Activated naive CD8-positive, alpha-beta T cell treated with anti-CD3 and anti-CD28 coated beads, Interleukin-2, amount 50 U/mL, for 24 hours (primary cell): ENCODE data around the gene EML1.

Source experiments
- ATAC-seq: fragments of 150-1000 bp; cut with Tn5 transposase; one replicate; pipeline ENCODE4 v1.10.0; 2021
- DNase-seq: peaks from one replicate; pipeline ENCODE4 v3.0.0; 2021
- H3K27ac Mint-ChIP-seq: one replicate; pipeline ENCODE4 v1.8.0; 2021; ENCODE audit warnings: mild to moderate bottlenecking, mixed read lengths
- H3K27me3 Mint-ChIP-seq: one replicate; pipeline ENCODE4 v1.8.0; 2021; ENCODE audit warnings: mixed read lengths
- H3K36me3 Mint-ChIP-seq: one replicate; pipeline ENCODE4 v1.8.0; 2021; ENCODE audit warnings: low read depth, mixed read lengths
- H3K4me1 Mint-ChIP-seq: one replicate; pipeline ENCODE4 v1.8.0; 2021; ENCODE audit warnings: mixed read lengths
- H3K4me3 Mint-ChIP-seq: one replicate; pipeline ENCODE4 v1.8.0; 2021; ENCODE audit warnings: mild to moderate bottlenecking, moderate library complexity, mixed read lengths
- H3K9me3 Mint-ChIP-seq: one replicate; pipeline ENCODE4 v1.8.0; 2021; ENCODE audit warnings: mixed read lengths

Gene EML1

GRCh38 chr14:99764222-99764706 lies 28.9 kb upstream of the EML1 start:
- Mint-ChIP-seq H3K9me3 (no peaks in the 10 kb centered on the region), H3K4me3 (no peak overlapping the region), H3K36me3 (no peaks in the 10 kb centered on the region), H3K4me1 (no peaks in the 10 kb centered on the region), H3K27ac (no peak overlapping the region), H3K27me3 (peaks cover 5% of the 10 kb centered on the region)
- ATAC-seq = no peak
- no peak for DNase-seq

GRCh38 chr14:99768381-99768780 lies 24.8 kb upstream of the EML1 start:
- Mint-ChIP-seq H3K9me3 (no peaks in the 10 kb centered on the region), H3K36me3 (no peaks in the 10 kb centered on the region), H3K4me3 (no peak overlapping the region), H3K27ac (no peak overlapping the region), H3K4me1 (peaks cover 4% of the 10 kb centered on the region), H3K27me3 (peaks cover 8% of the 10 kb centered on the region)
- DNase-seq = no peak
- no peak for ATAC-seq

- ATAC-seq (no peak), DNase-seq (no peak)
- peaks cover 4% of the 10 kb centered on the region for H3K4me1 Mint-ChIP-seq
- H3K36me3 Mint-ChIP-seq = no peaks in the 10 kb centered on the region
- H3K27ac Mint-ChIP-seq = no peak overlapping the region
- peaks cover 8% of the 10 kb centered on the region for H3K27me3 Mint-ChIP-seq
- H3K9me3 Mint-ChIP-seq = no peaks in the 10 kb centered on the region
- no peak overlapping the region for H3K4me3 Mint-ChIP-seq
These were observed 24.1 kb upstream of the EML1 start for GRCh38 chr14:99769123-99769522.

GRCh38 chr14:99769799-99770198 lies 23.4 kb upstream of the EML1 start:
- no peak for ATAC-seq
- no peak for DNase-seq
- Mint-ChIP-seq H3K4me1 (peaks cover 11% of the 10 kb centered on the region), H3K4me3 (no peak overlapping the region), H3K27ac (no peak overlapping the region), H3K9me3 (no peaks in the 10 kb centered on the region), H3K27me3 (peaks cover 13% of the 10 kb centered on the region), H3K36me3 (no peaks in the 10 kb centered on the region)

- Mint-ChIP-seq H3K9me3 (no peaks in the 10 kb centered on the region), H3K4me1 (peaks cover 20% of the 10 kb centered on the region), H3K36me3 (no peaks in the 10 kb centered on the region), H3K27me3 (peaks cover 31% of the 10 kb centered on the region), H3K27ac (no peak overlapping the region), H3K4me3 (no peak overlapping the region)
- ATAC-seq = no peak
- DNase-seq = no peak
These were observed 20.6 kb upstream of the EML1 start for GRCh38 chr14:99772371-99773283.

- H3K4me3 Mint-ChIP-seq = peak overlapping the region; percentile 12
- peaks cover 2% of the 10 kb centered on the region for H3K9me3 Mint-ChIP-seq
- H3K27ac Mint-ChIP-seq = no peak overlapping the region
- H3K27me3 Mint-ChIP-seq = peaks cover 41% of the 10 kb centered on the region
- H3K4me1 Mint-ChIP-seq = peaks cover 20% of the 10 kb centered on the region
- DNase-seq (no peak), ATAC-seq (peak; percentile 45)
- no peaks in the 10 kb centered on the region for H3K36me3 Mint-ChIP-seq
These were observed 19.4 kb upstream of the EML1 start for GRCh38 chr14:99773521-99774497.

- Mint-ChIP-seq H3K27me3 (peaks cover 49% of the 10 kb centered on the region), H3K36me3 (peaks cover 2% of the 10 kb centered on the region), H3K4me1 (peaks cover 20% of the 10 kb centered on the region), H3K9me3 (peaks cover 11% of the 10 kb centered on the region), H3K27ac (peak overlapping the region; percentile 7), H3K4me3 (peak overlapping the region; percentile 12)
- ATAC-seq (peak; percentile 42), DNase-seq (no peak)
These were observed 18.5 kb upstream of the EML1 start for GRCh38 chr14:99774556-99775307.

GRCh38 chr14:99775351-99775750 lies 17.9 kb upstream of the EML1 start:
- Mint-ChIP-seq H3K27ac (no peak overlapping the region), H3K4me1 (peaks cover 20% of the 10 kb centered on the region), H3K36me3 (peaks cover 2% of the 10 kb centered on the region), H3K9me3 (peaks cover 11% of the 10 kb centered on the region), H3K4me3 (no peak overlapping the region), H3K27me3 (peaks cover 47% of the 10 kb centered on the region)
- DNase-seq (no peak), ATAC-seq (no peak)

- DNase-seq (no peak), ATAC-seq (no peak)
- Mint-ChIP-seq H3K4me1 (peaks cover 18% of the 10 kb centered on the region), H3K27ac (no peak overlapping the region), H3K36me3 (peaks cover 2% of the 10 kb centered on the region), H3K9me3 (peaks cover 11% of the 10 kb centered on the region), H3K27me3 (peaks cover 57% of the 10 kb centered on the region), H3K4me3 (no peak overlapping the region)
These were observed 15.3 kb upstream of the EML1 start for GRCh38 chr14:99777951-99778350.

GRCh38 chr14:99779751-99780150 lies 13.5 kb upstream of the EML1 start:
- ATAC-seq = peak; percentile 53
- Mint-ChIP-seq H3K36me3 (peaks cover 2% of the 10 kb centered on the region), H3K9me3 (peaks cover 11% of the 10 kb centered on the region), H3K27ac (no peak overlapping the region), H3K4me3 (no peak overlapping the region), H3K27me3 (peaks cover 52% of the 10 kb centered on the region), H3K4me1 (peaks cover 9% of the 10 kb centered on the region)
- DNase-seq = no peak

- Mint-ChIP-seq H3K36me3 (peaks cover 2% of the 10 kb centered on the region), H3K9me3 (peaks cover 11% of the 10 kb centered on the region), H3K4me1 (peaks cover under 1% of the 10 kb centered on the region), H3K27ac (no peak overlapping the region), H3K27me3 (peaks cover 44% of the 10 kb centered on the region), H3K4me3 (no peak overlapping the region)
- DNase-seq = no peak
- no peak for ATAC-seq
These were observed 12.5 kb upstream of the EML1 start for GRCh38 chr14:99780690-99781089.

GRCh38 chr14:99781091-99781490 lies 12.1 kb upstream of the EML1 start:
- H3K27me3 Mint-ChIP-seq = peaks cover 44% of the 10 kb centered on the region
- no peak overlapping the region for H3K4me3 Mint-ChIP-seq
- H3K36me3 Mint-ChIP-seq = peaks cover 2% of the 10 kb centered on the region
- H3K9me3 Mint-ChIP-seq = peaks cover 11% of the 10 kb centered on the region
- ATAC-seq (no peak), DNase-seq (no peak)
- no peaks in the 10 kb centered on the region for H3K4me1 Mint-ChIP-seq
- no peak overlapping the region for H3K27ac Mint-ChIP-seq

GRCh38 chr14:99781853-99782610 lies 11.2 kb upstream of the EML1 start:
- Mint-ChIP-seq H3K27me3 (peaks cover 37% of the 10 kb centered on the region), H3K4me3 (no peak overlapping the region), H3K27ac (no peak overlapping the region)

More at GRCh38 chr14:99781853-99782610, 11.2 kb upstream of the EML1 start:
- no peak for DNase-seq
- Mint-ChIP-seq H3K9me3 (peaks cover 11% of the 10 kb centered on the region), H3K36me3 (peaks cover 2% of the 10 kb centered on the region), H3K4me1 (no peaks in the 10 kb centered on the region)
- no peak for ATAC-seq
